VCaP (cell line): ENCODE measurements around the gene KIAA1671.

Experiments used
- H3K27ac ChIP-seq: fragments of 450-650 bp; 2 replicates; pipeline ENCODE4 v1.5.1; 2017
- TF ChIP-seq, protein P1 (sequence below): fragments of 450-650 bp; conservative IDR thresholded peaks from 2 replicates; pipeline ENCODE4 v1.5.1; 2017; ENCODE audit warnings: mild to moderate bottlenecking, moderate library complexity

Gene KIAA1671

DNA sequence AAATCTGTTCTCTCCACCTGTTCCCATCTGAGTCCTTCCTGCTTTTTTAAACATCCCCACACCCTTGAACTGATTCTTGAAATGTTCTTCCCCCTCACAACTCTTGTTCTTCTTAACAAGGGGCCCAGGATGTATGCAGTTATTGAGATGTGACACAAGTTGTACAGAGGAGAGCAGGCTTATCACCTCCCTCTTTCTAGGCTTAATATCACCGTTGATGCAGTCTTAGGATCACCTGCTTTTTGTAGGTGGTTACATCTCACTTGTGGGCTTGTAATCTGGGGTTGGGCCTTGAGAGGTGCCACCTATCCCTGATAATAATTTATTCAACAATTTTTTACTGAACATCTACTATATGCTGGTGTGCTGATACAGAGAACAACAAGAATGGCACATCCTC, 253.3 kb downstream of the KIAA1671 start:
- H3K27ac ChIP-seq: no peak overlapping the region
- TF ChIP-seq, protein P1, sequence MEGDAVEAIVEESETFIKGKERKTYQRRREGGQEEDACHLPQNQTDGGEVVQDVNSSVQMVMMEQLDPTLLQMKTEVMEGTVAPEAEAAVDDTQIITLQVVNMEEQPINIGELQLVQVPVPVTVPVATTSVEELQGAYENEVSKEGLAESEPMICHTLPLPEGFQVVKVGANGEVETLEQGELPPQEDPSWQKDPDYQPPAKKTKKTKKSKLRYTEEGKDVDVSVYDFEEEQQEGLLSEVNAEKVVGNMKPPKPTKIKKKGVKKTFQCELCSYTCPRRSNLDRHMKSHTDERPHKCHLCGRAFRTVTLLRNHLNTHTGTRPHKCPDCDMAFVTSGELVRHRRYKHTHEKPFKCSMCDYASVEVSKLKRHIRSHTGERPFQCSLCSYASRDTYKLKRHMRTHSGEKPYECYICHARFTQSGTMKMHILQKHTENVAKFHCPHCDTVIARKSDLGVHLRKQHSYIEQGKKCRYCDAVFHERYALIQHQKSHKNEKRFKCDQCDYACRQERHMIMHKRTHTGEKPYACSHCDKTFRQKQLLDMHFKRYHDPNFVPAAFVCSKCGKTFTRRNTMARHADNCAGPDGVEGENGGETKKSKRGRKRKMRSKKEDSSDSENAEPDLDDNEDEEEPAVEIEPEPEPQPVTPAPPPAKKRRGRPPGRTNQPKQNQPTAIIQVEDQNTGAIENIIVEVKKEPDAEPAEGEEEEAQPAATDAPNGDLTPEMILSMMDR: no peak

DNA sequence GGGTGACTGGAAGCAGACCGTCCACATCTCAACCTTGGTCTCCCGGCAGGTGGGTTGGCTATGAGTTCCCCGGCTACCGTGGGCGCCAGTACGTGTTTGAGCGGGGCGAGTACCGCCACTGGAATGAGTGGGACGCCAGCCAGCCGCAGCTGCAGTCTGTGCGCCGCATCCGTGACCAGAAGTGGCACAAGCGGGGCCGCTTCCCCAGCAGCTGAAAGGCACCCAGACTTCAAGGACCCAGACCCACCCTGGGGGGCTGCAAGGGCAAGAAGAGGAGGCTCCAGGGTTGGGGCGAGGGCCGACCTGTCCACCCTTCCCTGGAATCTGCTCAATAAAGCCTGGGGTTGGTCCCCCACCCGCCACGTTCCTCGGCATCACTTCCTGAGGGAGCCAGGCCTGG, 254.5 kb downstream of the KIAA1671 start:
- no peak overlapping the region for H3K27ac ChIP-seq
- TF ChIP-seq, protein P1: no peak

DNA sequence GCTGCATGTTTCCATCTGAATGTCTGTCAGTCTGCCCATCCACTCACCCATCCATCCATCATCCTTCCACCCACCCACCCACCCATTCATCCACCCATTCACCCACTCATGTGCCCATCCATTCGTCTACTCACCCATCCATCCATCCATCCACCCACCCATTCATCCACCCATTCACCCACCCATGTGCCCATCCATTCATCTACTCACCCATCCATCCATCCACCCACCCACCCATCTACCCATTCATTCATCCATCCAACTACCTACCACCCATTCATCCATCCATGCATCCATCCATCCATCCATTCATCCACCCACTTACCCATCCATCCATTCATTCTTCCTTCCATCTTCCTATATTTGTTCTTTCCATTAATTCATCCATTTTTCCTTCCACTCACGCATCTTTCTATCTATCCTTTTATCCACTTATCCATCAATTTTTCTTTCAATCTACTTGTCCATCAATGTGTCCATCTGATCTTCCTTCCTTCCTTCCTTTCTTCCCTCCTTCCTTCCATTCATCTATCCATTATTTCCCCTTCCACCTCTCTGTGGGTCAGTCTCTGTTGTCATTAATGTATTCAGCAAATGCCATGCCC, 255.1 kb downstream of the KIAA1671 start:
- TF ChIP-seq, protein P1: no peak
- H3K27ac ChIP-seq: no peak overlapping the region

DNA sequence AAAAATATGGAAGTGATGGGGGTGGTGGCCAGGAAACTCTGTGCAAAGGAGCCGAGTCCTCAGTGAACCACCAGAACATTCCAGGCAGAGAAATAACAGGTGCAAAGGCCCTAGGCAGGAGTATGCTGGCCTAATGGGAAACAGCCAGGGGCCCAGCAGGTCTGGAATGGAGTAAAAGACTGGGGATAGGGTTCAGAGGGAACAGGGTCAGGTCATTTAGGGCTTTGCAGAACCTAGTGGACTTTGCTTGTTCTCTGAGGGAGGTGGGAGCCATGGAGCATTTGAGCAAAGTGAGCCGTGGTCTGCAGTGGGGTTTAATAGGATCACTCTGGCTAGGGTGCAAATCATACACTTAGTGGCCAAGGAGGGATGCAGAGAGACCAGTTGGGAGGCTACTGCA, 255.8 kb downstream of the KIAA1671 start:
- TF ChIP-seq, protein P1: no peak

DNA sequence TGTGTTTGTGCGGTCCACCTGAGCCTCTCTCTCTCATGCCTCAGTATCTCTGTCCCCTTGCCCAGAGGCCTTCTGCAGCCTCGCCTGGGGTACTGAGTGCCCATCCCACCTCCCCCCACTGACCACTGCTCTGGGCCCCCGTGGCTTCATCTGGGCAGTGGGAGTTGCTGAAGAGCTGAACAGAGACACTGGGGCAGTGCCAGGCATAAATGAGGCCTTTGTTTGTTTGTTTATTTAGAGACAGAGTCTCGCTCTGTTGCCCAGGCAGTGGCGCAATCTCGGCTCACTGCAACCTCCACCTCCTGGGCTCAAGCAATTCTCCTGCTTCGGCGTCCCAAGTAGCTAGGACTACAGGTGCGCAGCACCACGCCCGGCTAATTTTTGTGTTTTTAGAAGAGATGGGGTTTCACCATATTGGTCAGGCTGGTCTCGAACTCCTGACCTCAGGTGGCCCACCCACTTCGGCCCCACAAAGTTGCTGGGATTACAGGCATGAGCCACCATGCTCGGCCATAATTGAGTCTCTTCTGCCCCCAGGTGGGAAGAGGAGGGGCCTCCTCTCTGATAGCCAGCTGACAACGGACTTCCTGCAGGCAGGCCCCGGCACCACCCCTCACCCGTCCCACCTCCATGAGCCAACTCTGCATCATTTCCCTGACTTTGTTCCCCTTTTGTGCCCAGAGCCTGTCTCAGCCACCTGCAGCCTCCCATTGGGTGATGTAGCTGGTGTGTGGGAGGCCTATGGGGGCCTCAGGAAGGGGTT, 256.4 kb downstream of the KIAA1671 start:
- no peak overlapping the region for H3K27ac ChIP-seq
- TF ChIP-seq, protein P1: no peak

More for the DNA sequence above, 255.8 kb downstream of the KIAA1671 start:
- no peak overlapping the region for H3K27ac ChIP-seq

DNA sequence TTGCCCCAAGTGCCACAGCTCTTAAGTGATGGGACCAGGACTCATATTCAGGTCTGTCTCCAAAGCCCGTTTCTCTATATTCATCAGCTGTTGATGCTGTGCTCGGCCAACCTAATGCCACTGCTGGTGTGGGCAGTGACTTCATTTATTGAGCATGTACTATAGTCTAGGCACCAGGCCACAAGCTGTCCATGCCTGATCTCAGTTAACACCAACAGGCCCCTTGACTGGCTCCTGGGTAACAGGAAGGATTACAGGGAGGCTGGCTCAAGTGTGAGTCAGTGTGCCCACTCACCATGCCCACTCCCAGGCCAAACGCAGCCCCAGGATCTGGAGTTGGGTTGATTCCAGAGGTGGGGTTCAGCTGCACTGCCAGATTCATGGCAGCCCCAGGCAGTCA, 258.3 kb downstream of the KIAA1671 start:
- H3K27ac ChIP-seq: no peak overlapping the region
- TF ChIP-seq, protein P1: no peak

DNA sequence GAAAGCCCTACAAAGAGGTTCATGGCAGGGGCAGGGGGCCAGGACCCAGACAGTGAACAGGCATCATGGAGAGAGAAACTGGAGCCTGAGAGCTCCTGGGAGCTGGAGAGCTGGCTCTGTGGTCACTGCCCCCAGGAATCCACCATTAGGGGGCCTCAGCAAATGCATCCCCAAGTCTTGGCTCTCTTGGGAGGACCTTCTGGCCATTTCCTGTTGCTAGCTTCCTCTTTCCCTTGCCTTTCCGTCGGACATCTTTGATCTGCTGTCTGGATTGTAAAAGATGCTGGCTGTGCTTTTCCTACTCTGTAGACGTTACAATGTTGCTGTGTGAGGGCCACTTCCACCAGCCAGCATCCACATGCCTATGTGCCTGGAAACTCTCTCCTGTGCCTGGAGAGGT, 259.8 kb downstream of the KIAA1671 start:
- no peak overlapping the region for H3K27ac ChIP-seq
- TF ChIP-seq, protein P1: no peak
